Stimulated activated CD8-positive, alpha-beta memory T cell treated with anti-CD3 and anti-CD28 coated beads, Interleukin-7, amount 100 ng/mL, for 4 hours (primary cell): ENCODE measurements around the gene GOLT1B.

Experiments used
- DNase-seq, 2 donors: peaks; one replicate each; pipeline ENCODE4 v3.0.0-alpha.2; 2020; ENCODE audit warnings: low read depth in 2 of 2

The GOLT1B gene

DNA sequence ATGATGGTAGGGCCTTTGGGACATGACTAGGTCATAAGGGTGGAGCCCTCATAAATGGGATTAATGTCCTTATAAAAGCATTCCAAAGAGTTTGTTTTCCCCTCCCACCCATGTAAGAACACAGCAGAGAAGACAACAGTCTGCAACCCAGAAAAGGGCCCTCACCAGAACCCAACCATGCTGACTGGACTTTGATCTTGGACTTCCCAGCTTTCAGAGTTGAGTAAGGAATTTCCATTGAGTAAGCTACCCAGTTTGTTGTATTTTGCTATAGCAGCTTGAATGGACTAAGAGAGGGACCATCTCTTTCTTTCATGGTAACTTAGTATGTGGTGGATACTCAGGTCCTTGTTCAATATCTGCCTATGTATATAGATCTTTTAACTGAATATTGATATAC, 21.6 kb downstream of the GOLT1B start:
- no peak for DNase-seq

DNA sequence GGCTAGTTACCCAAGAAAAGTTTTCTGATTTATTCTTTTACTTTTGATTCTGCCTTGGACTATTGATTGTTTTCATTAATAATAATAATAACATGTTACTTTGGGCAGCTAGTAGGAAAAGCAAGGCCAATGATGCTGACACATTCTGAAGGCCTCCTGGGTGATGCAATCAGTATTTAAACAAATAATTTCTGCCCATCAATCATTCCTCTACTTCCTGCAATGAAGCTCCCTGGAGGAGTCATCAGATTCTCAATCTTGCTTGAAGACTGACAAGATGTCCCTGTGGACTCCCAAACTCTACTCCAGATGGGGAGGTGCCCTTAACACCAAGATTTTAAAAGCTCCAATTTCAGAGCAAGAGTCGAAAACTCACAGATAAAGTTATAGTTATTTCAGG, 24.5 kb downstream of the GOLT1B start, which contains the start of gene SPX:
SPX (plus strand) TSS at position 244 of the 400 bp plus-strand sequence. CDS start 177 bp downstream, outside the sequence.
- DNase-seq: no peak

DNA sequence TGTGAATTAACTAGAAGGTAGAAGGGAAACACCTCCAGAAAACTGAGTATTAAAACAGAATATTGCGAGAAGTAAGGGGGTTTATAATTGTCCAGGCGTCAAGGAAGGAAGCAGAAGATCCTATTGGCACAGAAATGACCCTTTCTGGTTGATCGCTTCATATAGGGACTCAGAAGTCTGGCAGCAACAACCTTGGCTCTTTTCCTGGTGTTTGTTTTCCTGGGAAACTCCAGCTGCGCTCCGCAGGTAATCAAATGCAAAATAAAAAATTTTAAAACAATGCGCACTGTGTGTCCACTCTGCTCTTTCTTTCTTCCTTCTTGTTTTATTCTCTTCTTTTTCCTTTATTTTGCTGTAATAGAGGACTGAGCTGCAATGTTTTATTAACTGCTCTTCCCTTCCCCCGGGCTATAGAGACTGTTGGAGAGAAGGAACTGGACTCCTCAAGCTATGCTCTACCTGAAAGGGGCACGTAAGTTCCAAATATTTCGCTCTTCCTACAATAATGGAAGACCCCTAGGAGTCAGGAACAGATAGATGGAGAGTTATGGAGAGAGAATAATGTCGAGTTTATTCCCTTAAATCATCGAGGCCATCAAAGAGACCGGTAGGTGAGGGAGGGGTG, 25.2 kb downstream of the GOLT1B start:
- no peak for DNase-seq

DNA sequence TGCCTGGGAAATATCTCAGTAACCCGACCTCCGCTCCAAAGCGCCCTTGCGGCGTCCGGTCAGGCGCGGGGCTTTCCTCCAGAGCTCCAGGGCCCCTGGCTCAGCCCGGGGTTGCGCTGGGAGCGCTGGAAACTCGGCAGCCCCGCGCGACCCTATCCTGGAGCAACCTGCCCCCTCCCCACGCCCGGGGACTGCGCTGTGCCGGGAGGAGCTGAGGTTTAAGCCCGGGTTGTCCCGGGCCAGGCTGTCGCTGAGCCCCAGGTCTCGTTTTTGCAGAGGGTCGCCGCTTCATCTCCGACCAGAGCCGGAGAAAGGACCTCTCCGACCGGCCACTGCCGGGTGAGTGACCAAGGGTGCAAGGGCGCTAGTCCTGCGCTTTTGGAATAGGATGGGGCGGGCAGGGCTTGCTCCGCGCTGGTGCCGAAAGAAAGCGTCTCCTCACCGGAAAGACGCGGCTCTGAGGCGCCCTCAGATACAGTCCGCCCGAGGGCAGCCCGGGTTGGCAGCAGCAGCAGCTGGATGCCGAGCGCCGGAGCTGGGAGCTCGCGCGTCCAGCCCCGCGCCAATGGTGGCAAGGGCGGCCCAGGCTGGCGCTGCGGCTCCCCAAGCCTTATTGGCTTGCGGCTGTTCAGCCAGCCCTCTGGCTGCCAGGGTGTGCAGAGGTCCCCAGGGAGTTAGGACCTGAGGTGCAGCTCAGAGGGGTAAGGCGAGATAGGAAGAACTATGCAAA, 26.0 kb downstream of the GOLT1B start:
- peak in 1 of 2 donors; percentile 28 for DNase-seq

DNA sequence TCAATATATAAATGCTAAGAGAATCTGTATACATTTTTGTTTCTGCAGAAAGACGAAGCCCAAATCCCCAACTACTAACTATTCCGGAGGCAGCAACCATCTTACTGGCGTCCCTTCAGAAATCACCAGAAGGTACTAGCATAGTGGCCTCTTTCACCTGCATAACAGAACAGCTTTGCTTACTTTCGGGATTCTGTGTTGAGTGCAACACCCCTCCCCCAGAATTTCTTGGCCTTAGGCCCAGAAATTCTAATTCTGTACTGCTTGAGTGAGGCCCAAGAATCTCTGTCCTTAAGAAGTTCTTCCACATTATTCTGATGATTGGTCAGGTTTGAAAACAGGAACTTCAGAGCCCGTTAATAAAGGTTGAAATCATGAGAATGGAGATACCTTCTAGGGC, 27.4 kb downstream of the GOLT1B start:
- DNase-seq: no peak

DNA sequence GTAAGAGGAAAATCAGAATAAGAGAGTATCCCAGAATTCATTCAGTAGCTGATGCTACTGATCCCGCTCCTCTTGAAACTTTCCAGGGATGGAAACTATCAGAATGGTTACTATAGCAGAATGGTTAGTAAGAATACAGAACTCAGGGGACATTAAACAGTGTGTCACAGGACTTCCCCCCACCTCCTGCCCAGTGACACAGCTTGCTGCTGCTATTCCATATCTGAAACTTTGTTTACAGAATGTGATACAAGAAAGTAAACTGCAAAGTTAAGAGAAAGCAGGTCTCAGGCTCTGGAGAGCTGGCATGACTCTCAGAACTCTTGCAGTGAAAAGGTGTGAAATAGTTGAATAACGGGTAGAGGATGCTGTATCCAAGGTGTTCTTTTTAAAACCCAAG, 27.9 kb downstream of the GOLT1B start:
- DNase-seq: no peak

DNA sequence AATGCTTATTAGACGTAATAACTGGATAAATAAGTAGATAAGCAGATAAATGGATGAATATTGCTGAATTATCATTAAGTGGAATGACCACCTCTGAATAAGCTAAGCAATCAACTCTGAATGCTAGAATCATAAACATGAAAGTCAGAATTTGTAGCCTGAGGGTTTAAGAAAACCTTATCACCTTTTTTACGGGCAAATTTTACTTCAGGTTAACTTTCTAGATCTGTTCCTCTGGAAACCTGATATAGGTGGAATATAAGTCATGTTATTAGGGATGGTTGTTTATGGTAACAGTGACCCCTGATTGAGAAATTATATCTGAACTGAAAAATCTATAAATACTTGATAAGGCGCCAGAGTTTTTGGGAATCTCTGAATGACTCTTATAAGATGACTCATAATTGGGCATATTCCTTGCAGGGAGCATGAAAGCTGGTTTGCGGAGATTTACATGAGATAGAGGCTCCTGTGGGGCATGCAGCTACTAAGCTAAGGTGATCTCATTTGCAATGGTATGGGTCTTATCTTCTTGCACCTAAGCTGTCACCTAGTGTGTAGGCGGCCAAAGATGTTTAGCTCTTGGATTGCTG, 36.6 kb downstream of the GOLT1B start:
- DNase-seq: no peak

DNA sequence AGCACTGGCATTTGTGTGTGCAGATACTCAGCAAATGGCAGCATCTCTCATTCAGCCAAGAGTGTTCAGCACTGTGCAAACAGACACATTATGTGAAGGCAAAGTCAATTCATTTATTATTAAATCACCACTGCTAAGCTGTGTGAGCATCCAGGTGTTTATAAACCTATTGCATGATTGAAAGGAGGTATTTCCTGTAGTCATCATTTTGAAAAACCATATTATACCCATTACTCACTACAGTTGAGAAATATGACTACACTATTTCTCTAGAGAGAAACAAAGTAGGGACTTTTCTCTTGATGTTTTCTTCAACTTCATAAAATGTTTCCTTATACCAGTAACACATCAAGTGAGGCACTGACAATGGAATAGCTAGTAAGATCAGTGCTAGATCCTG, 38.2 kb downstream of the GOLT1B start:
- DNase-seq: no peak

DNA sequence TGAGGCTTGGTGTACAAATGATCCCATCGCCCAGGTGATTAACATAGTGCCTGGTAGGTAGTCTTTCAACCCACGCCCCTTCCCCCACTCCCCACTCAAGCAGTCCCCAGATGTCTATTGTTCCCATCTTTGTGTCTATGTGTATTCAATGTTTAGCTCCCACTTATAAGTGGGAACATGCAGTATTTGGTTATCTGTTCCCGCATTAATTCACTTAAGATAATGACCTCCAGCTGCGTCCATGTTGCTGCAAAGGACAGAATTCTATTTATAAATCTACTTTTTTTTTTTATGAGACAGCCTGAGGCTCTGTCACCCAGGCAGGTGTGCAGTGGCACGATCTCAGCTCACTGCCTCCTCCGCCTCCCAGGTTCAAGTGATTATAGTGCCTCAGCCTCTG, 40.2 kb downstream of the GOLT1B start:
- no peak for DNase-seq

DNA sequence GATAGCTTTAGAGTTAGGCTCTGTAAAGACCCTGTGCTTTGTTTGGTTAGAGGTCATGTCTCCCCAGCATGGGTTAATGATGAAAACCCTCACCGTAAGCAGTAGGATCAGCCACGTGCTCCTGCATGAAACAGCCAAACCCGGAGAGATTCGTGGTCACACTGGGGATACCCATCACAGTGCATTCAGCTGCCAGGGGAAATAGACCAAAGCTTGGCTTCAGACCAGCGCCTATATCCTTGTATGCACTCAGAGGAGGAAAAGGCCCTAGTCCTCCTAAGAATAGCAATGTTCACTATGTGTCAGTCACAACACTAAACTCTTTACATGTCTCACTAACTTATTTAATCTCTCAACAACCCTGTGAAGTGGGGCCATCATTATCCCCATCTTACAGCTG, 40.8 kb downstream of the GOLT1B start:
- DNase-seq: no peak

DNA sequence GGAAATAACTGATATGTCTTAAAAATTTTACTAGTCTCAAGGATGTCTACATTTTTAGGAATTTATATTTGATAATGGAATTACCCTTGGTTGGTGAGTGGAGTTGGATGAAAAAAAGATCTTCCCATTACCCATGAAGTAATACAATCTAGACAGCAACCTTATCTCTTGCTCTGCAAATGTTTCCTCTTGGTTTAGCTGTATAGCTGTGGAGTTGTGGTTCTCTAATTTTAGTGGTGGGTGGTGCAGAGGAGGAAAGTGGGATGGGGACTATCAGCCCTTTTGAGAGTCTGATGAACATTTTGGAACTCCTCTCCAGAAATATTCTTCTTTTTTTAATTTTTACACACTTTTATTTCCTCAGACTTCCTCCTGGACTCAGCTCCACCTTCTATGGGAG, 41.6 kb downstream of the GOLT1B start:
- DNase-seq: no peak

DNA sequence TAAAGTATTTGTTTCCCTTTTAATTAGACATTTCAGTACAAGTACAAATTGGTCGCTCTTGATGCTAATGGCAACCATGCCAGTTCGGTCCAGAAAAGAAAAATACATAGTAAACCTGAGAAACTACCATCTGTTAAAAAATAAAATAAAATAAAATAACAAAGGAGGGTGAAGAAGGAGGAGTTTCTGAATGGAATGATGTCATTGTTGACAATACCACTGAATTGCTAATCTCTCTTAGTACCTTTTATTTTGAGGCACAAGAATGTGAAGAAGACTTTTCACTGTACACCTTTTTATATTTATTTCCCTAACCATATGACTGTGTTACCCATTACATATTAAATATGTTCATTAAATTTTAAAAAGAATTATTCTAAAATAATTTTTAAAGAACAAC, 44.0 kb downstream of the GOLT1B start:
- DNase-seq: no peak

DNA sequence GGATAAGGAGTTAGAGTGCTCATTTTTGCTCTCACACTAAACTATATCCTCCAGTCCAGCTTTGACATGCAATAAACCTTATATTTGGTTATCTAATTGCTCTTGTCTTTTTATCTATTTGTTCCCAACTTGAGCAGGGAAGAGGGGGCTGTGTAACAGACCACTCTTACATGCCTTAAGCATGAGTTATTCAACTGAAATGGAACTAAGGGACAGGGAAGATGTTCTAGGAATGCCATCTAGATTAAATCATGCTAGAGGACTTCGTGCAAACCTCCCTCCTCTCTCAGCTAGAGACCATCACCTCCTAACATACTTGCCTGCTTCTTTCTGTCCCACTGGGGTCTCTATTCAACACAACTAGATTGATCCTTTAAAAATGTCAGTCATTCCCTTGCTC, 45.1 kb downstream of the GOLT1B start:
- DNase-seq: no peak

DNA sequence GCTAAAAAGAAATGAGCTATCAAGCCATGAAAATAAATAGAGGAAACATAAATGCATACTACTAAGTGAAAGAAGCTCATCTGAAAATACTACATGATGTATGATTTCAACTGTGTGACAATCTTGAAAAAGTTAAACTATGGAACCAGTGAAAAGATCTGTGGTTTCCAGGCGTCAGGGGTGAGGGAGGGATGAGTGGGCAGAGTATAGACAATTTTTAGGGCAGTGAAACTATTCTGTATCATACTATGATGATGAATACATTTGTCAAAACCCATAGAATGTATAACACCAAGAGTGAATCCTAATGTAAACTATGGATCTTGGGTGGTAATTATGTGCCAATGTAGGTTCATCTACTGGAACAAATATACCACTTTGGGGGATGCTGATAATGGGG, 45.8 kb downstream of the GOLT1B start:
- no peak for DNase-seq

DNA sequence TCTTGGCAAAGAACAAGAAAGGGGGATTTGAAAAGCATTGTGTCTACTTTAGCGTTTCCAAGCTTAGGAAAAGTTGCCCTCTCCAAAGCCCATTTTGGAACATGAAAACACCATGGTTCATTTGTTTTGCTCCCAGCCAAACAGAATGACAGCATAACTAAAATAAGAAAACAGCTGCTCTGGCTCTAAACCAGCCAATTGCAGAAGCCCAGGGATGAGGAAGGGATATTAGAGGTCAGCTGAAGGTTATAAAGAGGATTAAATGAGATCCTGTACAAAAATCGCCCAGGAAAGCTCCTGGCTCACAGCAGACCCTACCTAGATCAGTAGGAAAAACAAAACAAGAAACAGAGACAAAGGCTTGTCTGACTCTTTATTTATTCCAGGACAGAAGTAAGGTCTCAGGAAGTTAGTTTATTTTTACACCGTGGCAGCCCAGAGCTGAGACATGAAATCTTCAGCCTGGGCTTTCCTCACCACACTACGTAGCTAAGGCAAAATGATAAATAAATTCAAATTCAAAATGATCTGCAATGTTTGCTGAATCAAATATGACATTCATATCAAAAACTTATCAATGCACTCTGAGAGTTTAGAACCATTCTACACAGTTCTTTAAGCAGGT, 50.4 kb downstream of the GOLT1B start:
- DNase-seq: no peak

DNA sequence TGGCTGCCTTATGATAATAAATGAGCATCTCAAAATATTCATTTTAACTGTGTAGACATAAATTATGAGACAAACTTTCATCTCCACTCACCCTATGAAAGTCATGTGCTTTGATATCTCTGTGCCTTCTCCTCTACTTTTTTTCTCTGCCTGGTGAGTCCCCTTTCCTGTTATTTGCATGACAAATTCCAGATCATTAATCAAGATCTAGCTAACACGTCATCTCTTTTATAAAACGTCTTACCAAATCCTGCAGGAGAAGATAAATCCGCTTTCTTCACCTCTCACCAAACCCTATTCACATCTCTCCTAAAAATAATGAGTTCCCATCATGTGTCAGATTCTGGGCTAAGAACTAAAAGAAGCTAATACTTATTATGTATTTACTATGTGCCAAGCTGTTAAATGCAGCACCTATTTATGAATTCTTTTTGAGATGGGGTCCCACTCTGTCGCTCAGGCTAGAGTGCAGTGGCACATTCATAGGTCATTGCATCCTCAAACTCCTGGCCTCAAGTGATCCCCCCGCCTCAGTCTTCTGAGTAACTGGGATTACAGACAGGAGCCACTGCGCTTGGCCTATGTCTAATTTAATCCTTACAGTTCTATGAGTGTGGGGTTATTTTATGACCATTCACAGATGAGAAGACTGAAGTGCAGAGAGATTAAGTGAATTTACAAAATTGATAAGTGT, 51.2 kb downstream of the GOLT1B start:
- DNase-seq: no peak

DNA sequence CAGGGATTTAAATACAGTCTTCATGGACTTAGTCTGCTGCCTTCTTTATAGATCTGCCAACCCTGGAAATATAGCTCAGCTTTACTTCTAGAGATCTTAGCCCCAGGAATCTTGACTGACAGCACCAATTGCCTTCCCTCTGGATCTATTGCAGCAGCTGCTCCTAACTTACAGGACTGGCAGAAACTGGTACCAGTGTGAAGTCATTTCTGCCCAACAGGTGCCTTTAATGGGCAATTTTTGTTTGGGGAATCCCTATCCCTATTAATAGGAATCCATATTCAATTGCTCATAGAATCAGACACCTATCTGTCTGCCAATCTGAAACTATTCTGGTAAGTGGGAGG, 51.7 kb downstream of the GOLT1B start:
- no peak for DNase-seq

DNA sequence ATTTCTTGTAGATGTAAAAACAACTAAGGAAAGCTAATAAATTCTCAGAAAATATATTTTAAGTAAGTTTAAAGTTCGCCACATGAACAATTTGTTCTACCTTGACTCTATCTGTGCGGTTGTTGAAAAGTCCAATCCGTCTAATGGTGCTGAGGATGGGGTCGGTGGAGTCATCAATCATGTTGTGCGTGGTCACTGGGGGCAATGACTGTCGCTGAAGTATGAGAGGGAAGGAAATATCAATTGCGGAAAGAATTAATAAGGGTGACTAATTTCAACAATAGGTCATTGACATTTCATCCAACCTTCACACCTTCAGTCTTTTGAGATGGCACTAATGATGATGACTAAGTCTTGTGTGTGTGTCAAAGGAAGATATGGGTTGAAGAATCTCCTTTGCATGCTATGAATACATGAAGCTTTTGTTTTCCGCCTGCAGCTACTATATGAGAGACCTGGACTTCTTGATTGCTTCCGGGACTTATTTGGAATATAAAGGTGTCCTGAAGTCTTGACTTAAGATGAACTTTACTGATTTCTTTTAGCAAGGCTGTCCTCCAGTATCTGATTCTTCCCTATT, 56.6 kb downstream of the GOLT1B start:
- DNase-seq: no peak

DNA sequence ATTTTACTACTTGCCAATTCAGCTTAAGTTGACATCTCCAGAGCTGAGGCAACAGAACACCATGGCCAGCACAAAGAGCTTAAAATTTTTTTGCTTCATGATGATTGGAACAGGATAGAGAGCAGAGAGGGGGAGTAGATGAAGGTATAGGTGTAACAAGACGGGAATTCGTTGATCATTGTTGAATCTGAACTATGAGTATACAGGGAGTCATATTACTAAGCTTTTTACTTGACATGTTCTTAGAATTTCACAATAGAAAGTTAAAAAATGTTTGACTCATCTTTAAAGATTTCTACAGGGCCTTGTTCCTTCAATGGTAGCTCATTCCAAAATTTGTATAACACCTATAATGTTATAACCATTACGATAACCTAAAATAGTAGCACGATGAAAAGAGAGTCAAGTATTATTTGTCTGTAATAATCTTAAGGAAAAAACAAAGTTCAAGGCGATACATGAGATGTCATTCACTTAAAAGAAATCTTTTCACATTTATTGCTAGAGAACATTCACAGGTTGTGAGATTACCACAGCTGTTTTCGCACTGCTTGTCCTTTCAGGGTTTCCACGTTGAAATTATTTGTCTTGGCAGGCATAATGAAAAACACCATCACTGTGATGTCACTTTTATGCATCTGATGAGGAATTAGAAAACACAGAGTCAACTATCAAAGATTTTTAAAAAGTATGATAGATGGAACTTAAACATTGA, 58.4 kb downstream of the GOLT1B start:
- no peak for DNase-seq

DNA sequence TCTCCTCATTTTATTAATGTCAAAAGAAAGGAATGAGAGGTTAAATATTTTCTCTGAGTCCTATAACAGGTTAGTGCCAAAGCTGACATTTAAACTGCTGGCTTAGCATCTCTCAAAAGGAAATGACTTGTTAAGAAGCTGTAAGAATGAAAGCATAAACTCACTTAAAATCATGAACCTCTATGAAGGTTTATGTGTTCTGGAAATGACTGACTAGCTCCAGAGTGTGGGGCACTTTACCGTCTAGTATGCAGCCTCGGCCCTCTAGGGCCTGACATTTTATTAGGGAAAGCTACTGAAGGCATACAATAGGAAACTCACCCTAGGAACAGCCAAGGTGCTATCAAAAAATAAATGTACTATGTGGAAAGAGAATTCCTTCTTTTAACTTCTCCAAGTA, 59.6 kb downstream of the GOLT1B start:
- no peak for DNase-seq

DNA sequence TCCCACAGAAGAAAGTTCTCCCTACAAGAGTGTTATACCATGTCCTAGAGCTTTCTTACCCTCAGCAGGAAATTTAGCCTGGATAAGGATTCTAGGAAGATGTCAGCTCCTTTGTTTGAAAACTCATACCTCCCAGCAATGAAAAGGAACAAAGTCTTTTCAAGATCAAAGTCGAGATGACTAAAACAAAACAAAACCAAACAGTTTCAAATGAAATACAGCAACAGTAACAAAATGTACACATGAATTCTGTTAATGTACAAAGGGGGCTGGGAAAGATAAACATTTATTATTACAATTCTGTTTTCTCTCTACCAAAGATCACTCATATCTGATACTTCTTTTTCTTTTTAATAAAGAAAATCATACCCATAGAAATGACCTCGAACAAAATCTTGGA, 61.3 kb downstream of the GOLT1B start:
- DNase-seq: no peak
